Middle frontal gyrus (tissue), 1 donor: ENCODE measurements around the gene SLC22A1.
"Not testable (repeated sequence)": the region's sequence is repeated elsewhere in the genome, so short reads cannot be mapped to it uniquely, and the experiment has no call there.

ENCODE experiments used
- DNase-seq: peaks from one replicate; pipeline ENCODE4 v3.0.0-alpha.2; 2015; ENCODE audit warnings: low spot score; ENCODE audit errors: extremely low spot score

The SLC22A1 gene

DNA sequence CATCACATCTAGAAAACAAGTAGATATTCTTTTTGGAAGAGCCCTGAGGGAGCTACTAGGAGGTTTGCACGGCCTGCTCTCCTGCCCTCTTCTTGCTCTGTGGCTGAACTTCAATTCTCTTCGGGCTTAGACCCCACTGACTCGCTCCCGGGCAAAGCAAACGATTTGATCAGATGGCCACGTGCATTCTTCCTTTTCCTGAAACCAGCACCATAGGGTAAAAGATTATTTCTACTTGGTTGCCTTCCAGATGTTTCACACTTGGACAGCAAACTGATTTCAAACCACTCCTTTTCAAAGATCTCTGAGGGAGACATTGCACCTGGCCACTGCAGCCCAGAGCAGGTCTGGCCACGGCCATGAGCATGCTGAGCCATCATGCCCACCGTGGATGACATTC lies at the start of gene SLC22A1:
Gene SLC22A1, plus strand, starts transcription at position 258 of the 400 bp plus-strand sequence. Its CDS starts 121 bp downstream, at position 379.
- DNase-seq = no peak

DNA sequence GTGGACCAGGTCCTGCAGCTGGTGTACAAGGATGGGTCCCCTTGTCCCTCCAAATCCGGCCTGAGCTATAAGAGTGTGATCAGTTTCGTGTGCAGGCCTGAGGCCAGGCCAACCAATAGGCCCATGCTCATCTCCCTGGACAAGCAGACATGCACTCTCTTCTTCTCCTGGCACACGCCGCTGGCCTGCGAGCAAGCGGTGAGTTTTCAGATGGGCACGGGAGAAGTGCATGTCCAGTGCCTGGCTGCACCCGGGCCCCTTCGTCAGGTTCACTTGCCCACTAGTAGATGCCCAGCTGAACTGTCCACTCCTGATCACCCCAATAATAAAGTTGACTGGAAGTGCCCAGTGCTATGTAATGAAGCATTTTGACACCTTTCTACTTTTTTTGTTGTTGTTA lies 48.3 kb upstream of the SLC22A1 start:
- DNase-seq = no peak

DNA sequence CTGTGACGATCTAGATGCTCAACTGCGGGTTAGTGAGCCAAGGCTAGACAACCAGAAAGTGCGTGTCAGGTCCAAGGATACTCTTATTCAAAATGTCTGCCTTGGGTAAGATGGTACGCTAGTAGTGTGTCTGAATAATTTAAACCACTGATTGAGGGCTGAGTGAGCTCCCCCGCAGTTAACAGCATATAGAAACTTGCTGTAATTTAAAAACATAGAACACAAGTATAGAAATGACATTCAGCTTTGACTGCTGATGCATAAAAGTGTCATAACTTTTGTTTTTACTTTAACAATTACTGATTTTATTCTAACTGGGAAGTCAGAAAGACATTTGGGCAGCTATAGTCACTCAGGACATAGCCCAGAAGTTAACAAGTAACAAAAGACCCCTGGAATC lies 45.6 kb upstream of the SLC22A1 start:
- DNase-seq = no peak

DNA sequence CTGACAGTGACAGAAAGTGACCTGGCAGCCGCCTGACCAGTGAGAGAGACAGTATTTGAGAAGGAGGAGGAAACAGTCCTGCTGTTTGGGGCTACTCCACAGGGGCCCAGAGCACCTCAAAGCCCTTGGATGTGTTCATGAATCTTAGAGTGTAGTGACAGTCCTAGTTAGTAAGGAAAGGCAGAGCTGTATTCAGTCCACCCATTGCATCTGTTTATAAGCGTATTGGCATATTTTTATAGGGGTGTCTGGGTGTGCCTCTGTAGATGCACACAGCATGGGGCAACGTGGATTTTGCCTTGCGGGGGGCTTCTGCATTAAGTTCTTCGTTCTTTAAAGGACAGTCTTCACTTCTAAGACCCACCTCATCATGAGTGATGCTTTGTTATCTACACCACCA lies 44.6 kb upstream of the SLC22A1 start:
- DNase-seq = no peak

DNA sequence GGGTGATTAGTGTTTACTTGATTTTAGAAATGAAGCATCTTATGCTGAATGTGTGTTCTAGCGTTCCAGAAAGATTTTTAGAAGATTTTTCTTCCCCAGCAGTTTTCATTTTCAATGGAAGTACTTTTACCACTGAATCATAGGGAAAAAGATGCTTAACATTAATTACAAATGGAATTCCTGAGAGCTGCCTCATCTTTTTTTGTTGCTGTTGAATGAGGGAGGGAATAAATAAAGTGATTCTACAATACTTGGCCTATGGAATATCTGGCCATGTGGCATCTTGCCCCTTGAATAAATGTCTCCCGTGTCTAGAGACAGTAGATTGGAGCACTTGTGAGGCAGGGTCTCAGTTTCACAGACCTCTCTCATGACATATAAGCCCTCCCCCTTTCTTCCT lies 44.1 kb upstream of the SLC22A1 start:
- DNase-seq = no peak

DNA sequence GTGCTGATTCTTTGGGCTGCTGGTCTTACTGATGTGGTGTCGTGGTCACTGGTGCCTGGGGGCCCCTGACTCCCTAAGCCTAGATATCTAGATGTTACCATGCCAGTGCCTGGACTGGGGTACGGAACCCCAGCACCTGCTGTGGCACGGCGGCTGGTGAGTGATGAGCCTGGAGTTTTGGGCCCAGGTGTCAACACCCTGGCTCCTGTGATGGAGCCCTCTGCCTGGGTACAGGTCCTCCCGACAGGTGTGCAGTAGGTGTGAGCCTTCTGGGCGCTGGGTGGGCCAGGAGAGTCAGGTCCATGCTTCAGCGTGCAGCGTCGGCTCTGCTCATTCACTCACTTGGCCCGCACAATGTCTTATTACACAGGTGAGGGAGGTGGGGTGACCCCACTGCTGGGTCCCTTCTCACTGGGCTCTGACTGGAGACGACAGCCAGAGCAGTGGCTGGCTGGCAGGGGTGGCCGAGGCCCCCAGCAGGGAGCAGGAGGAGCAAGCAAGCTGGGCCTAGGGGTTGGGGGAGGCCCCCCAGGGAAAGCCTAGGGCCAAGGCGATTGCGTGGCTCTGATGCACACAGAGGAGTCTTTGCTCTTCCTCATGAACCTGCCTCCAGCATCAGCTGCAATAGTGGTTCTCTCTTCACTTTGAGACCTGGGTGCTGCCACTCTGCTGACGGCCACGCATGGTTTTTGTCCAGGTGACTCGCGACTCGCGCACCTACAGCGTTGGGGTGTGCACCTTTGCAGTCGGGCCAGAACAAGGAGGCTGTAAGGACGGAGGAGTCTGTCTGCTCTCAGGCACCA lies 42.5 kb upstream of the SLC22A1 start:
- no peak for DNase-seq

DNA sequence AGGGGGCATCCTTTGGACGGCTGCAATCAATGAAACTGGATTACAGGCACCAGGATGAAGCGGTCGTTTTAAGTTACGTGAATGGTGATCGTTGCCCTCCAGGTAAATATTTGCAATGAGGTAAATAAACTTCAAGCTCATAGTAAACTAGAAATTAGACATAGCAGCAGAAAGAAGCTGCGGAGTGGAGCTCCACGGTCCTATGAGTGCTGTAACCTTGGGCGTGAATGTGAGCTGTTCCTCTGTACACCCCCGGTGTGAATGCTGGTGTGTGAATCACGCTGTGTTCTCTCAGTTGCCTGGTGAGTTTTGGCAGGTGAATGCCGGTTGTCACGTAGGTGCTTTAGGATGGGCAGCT lies 42.0 kb upstream of the SLC22A1 start:
- DNase-seq = no peak

DNA sequence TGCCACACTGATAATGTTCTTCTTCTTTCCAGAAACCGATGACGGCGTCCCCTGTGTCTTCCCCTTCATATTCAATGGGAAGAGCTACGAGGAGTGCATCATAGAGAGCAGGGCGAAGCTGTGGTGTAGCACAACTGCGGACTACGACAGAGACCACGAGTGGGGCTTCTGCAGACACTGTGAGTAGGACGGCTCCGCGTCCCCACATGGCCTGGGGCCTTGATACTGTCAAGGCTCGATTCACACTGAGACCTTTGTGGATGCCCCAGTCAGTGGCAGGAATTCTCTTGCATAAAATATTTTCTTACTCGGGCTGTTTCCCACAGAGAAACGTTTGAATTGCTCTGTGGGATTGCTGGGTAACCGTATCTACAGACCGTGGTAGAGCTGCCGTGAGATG lies 41.5 kb upstream of the SLC22A1 start:
- no peak for DNase-seq

DNA sequence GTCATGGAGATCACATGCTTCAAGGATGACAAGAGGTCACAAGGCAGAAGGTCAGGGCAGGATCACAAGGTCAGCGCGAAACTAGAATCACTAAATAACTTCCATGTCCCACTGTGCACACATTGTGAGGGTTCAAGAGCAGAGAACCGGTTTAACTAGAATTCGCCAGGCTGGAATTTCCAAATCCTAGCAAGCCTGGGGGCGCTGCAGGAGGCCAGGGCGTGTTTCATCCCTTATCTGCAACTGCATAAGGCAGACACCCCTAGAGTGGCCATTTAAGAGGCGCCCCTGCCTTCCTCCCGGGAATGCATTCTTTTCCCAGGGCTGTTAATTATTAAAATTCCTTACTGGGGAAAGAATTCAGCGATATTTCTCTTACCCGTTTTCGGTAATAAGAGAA lies 40.2 kb upstream of the SLC22A1 start:
- no peak for DNase-seq

DNA sequence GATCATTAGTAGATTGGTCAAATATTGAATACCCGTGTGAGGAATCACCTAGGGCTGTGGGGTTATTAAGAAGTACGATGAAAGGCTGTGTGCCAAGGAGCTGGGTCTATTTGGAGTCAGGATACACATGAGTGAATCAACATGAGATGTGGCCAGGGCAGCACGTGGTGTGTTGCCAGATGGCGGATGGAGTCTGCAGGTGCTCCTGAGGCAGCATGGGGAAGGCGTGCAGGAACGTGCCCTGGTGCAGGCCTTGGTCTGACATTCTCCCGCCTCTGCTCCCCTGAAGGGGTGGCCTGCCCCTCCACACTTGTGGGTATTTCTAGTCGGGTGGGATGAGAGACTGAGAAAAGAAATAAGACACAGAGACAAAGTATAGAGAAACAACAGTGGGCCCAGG lies 39.0 kb upstream of the SLC22A1 start:
- DNase-seq = no peak

DNA sequence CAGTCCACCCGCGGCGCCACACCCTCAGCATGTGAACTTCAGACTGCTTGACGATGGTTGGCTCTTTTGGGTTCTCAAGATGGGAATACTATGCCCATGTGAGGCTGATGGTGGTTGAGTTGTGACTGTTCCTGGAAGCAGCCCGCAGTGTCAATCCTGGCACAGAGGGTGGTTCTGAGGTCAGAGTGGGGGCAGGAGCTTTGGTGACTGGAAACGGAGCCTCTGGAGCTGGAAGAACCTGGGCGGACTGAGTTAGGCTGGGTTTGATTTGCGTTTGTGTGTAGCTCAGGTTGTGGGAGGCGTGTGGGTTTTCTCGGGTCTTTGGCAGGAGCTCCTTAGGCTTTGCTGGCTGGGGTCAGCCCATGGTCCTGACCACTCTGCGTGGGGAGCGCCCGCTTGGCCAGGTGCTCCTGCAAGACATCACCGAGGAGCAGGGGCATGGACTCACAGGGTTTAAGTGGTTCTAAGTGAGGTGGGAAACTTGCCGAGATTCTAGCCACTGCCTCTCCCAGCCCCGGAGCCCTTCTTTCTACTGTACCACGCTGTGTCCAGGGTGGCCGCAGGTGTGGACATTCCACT lies 37.3 kb upstream of the SLC22A1 start:
- no peak for DNase-seq

DNA sequence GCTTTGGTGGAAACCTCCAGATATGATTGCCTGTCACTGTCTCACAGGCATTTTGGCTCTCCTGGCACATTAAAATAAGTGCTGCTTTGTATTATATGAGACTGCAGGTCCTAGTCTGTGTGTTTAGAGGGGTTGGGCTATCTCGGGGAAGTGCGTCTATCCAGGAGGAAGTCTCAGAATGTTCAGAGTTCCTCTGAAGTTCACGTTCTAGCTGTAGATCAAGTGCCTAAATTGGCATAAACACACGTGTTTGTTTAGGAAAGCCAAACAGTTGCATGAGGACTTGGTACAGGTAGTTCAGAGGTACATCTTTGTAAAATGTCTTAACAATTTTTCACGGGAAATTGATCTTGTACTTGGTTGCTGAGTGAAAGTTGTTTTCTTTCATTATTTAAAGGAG lies 36.4 kb upstream of the SLC22A1 start:
- DNase-seq = no peak

DNA sequence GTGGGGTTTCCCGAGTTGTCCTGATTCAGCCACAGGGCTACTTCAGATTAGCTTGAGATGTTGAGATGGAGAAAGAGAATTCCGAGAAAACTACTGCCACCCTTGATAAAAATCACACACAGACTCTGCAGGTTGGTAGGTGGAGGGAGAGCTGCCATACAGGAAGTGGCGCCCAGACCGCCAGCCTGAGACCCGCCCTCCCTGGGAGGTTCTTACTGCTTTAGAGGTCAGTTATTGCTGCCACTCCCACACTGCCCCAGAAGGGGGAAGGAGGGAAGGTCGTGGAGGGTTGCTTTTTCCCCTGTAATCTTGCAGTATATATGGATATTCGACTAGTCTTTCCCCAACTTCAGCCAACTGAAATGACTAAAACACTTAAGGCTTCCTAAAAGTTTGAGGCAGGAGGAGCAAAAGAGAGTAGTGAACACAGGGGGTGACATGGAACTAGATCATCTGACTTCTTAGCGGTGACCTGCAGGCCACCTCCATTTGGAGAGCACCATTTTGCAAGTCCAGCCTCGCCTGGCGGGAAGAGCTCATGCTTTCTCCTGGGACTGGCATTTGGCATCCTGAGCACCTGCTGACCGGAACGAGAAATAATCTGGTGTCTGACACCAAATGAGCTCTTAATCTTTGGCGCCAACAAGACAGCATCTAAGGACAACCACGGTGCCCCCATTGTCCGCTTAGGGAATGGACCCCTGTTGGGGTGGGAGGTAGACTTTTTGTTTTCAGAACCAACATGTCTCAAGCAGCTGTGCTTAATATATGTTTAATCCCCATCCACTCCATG lies 35.7 kb upstream of the SLC22A1 start:
- DNase-seq = no peak

DNA sequence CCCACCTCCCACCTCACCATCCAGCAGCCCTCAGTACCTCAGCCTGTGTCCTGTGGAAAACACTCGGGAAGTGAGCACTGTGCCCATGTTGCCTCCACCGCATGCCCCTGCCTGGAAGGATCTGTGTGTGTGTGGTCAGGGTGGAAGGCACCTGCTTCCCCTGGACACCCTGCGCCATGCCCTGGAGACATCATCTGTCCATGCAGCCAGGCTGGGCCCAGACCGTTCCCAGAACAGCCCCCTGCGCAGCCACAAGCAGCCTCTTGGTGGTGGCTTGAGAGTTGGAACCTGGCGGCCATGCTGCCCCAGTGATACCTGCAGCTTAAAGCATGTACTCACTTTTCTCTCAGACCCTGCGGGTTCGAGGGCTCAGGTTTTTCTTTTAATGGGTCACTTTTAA lies 34.9 kb upstream of the SLC22A1 start:
- DNase-seq = no peak

DNA sequence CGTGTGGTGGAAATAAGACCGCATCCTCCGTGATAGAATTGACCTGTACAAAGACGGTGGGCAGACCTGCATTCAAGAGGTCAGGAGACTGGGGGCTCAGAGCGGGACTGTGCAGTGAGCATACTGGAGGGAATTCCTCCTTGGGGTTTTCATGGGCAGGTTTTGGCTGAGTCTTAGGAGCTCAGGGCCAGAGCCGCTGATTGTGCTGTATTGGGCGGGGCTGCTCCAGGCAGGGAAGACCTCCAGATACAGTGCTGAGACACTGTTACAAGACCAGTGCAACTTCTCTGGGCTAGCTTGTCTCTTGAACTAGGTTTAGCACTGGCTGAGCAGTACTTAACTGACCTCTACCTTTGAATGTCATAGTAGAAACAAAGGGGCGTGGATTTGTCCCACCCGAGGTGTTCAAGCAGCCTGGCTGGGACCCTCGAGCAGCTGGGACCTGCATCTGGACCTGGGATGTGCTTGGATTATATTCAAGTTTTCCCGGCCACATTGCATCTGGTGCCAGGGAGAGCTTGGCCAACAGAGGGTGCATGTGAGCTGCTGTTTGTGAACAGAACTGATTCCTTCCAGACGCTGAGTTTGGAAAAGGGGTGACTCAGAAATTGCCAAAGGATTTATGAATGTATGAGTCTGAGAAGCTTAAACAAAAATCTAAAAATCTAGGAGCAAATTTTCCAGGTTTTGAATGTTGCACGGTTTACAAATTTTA lies 33.4 kb upstream of the SLC22A1 start:
- DNase-seq = peak; percentile 31

DNA sequence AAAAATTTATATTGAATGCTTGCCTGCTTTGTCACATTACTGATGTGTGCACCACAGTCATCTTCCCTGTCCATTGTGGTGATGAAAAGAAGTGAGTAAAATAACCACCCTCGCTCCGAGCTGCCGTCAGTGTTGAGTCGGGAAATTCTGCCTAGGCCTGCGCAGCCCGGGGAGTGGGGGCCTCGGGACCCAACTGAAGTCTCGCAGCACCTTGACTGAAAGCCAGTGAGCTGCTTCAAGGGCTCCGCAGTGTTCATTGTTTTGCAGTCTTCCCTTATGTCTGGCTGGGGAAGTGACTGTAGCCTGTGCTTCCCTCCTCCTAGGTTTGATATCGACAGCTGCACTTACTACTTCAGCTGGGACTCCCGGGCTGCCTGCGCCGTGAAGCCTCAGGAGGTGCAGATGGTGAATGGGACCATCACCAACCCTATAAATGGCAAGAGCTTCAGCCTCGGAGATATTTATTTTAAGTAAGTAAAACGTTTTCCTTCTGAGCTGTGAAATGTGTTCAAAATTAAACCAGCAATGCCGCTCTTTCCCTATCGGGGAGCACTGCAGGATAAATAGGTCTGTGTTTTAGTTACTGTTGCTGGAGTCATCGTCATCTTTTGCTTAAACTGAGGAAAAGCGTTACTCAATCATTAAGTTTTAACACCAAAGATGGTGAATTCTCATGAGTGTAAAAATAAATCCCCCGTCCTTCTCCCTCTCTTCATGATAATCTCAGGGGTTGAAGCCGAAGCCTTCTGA lies 32.7 kb upstream of the SLC22A1 start:
- DNase-seq = no peak

DNA sequence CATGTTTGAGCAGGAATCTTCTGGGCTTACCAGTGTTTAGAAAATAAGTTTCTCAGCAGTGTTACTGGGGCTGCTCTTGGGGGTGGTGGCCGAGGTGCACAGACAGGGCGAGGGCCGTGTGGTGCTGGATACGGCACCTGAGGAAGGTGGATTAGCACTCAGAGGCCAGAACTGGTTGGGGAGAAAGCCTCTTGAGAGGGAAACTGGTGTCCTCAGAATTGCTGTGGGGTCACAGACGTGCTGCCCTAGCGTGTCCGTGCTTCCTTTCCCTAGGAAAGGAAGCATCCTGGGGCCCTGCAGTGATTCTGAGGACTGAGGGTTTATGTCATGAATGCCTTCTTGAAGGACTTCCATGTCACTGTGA lies 32.1 kb upstream of the SLC22A1 start:
- DNase-seq = no peak

DNA sequence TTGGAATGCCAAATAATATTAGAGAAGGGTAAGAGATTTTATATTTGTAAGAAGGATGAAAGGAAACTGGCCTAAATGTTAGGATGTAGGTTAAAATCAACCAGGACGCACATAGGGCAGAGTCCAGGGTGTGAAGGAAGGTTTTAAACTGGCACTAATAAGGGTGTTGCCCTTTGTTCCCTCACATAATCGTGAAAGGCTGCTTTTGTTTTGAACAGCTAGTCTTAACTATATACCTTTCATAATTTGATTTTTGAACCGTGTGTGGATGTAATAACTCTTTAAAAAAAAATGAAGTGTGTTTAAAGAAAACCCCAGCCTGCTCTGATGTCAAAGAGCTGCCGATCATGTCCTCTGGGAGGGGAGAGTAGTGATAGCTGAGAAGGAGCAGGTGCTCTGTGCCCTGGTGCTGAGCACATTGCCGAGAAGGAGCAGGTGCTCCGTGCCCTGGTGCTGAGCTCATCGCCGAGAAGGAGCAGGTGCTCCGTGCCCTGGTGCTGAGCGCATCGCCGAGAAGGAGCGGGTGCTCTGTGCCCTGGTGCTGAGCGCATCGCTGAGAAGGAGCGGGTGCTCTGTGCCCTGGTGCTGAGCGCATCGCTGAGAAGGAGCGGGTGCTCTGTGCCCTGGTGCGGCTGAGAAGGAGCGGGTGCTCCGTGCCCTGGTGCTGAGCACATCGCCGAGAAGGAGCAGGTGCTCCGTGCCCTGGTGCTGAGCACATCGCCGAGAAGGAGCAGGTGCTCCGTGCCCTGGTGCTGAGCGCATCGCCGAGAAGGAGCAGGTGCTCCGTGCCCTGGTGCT lies 31.0 kb upstream of the SLC22A1 start:
- DNase-seq = not testable (repeated sequence)

DNA sequence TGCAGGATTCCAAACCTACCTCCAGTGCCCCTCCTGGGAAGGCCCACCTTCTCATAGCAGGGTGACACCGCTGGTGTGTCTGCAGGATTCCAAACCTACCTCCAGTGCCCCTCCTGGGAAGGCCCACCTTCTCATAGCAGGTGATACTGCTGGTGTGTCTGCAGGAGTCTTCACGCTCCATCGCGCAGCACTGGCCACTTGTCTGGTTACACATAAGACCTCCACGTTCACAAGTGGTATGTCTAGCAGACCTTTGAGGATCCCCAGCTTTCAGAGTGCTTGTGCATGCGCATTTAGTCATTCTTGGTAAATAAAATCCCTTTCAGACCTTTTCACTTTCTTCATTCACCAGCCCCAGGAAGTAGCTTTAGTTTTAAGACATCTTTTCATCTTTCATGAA lies 29.4 kb upstream of the SLC22A1 start:
- DNase-seq = not testable (repeated sequence)

DNA sequence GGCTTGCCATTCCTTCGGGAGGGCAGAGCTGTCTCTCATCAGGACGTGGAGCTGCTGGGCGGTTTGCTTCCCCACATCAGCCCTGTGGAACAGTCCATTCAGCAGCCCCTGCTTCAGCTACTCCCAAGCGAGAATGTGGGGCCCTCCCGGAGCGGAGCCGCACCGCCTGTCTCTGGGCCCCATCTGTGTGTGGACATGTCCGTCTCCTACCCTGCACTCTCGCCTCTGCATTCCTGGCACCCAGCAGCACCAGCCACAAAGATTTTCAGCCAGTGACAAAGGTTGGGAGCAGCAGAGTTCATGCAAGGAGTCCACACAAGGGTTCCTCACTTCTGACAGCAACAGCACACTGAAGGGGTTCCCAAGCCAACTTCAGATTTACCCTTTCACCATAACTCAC lies 29.0 kb upstream of the SLC22A1 start:
- no peak for DNase-seq
